Activated naive CD8-positive, alpha-beta T cell treated with anti-CD3 and anti-CD28 coated beads, Interleukin-2, amount 50 U/mL, for 24 hours (primary cell): ENCODE measurements around the gene NUDT7.

Experiments
- ATAC-seq: fragments of 150-1000 bp; cut with Tn5 transposase; one replicate; pipeline ENCODE4 v1.10.0; 2021
- DNase-seq: peaks from one replicate; pipeline ENCODE4 v3.0.0; 2021
- H3K27ac Mint-ChIP-seq: one replicate; pipeline ENCODE4 v1.8.0; 2021; ENCODE audit warnings: mild to moderate bottlenecking, mixed read lengths
- H3K27me3 Mint-ChIP-seq: one replicate; pipeline ENCODE4 v1.8.0; 2021; ENCODE audit warnings: mixed read lengths
- H3K36me3 Mint-ChIP-seq: one replicate; pipeline ENCODE4 v1.8.0; 2021; ENCODE audit warnings: low read depth, mixed read lengths
- H3K4me1 Mint-ChIP-seq: one replicate; pipeline ENCODE4 v1.8.0; 2021; ENCODE audit warnings: mixed read lengths
- H3K4me3 Mint-ChIP-seq: one replicate; pipeline ENCODE4 v1.8.0; 2021; ENCODE audit warnings: mild to moderate bottlenecking, moderate library complexity, mixed read lengths
- H3K9me3 Mint-ChIP-seq: one replicate; pipeline ENCODE4 v1.8.0; 2021; ENCODE audit warnings: mixed read lengths

The NUDT7 gene

DNA sequence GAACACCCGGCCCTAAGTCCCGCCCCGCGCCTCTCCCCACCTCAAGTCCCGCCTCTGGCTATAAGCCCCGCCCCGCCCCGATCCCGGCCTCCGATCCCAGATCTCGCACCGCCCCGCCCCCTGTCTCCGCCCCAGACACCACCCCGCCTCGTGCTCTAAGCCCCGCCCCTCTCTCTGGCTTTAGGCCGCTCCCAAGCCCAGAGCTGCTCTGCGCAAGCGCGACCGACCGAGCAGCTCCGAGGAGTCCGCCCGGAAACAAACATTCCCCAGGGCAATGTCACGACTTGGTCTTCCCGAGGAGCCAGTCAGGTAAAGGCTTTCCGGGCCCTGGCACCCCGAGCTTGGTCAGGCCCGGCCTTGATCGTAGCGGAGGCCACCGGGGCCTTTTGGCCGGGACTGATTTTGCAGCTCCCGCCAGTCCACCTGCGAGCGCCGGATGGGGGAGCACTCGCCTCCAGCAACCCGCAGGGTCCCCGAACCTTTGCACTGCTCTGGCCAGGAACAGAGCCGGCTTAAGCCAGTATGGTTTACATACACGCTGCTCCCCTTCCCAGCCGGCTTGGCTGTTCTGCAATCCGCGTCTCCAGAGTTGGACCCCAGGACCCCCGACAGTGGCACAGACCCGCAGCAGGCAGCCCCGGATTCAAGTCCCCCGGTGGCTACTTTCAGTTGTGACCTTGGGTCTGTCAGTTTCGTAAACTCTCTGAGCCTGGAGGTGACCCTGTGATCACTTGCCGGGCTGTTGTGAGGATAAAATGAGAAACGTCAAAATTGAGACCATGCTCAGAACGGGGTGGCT, at the start of gene NUDT7:
Gene NUDT7, plus strand, starts transcription at position 206 of the 799 bp plus-strand sequence. Its CDS starts 69 bp downstream, at position 275.
- H3K4me1 Mint-ChIP-seq, result peaks cover 11% of the 10 kb centered on the region
- ATAC-seq (peak; percentile 95), DNase-seq (peak; percentile 99)
- peak within 1 kb of the TSS; percentile 73 for H3K27ac Mint-ChIP-seq
- H3K4me3 Mint-ChIP-seq, result peak within 1 kb of the TSS; percentile 81
- peaks cover 4% of the 10 kb centered on the region for H3K9me3 Mint-ChIP-seq
- peaks cover 2% of the 10 kb centered on the region for H3K27me3 Mint-ChIP-seq
- peaks cover 9% of the 10 kb centered on the region for H3K36me3 Mint-ChIP-seq

DNA sequence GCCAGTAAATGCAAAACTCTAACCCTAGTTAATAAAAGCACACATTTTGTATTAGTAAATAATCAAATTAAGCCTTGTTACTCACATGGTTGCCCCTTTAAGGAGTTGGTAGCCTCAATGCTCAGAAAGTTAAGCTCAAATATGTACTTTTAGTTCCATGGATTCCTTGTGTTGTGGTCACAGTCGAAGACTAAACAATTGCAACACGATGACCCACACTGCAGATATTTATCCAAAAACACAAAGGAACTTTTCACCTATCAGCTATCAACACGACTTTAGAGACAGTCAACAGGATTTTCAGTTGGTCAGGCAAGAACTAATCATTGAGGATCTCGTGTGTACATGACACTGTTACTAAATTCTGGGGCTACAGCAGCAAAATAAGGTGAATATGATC, 47.4 kb upstream of the NUDT7 start:
- H3K27me3 Mint-ChIP-seq, result peaks cover 2% of the 10 kb centered on the region
- ATAC-seq (no peak), DNase-seq (no peak)
- H3K36me3 Mint-ChIP-seq, result no peaks in the 10 kb centered on the region
- H3K27ac Mint-ChIP-seq, result no peak overlapping the region
- H3K9me3 Mint-ChIP-seq, result no peaks in the 10 kb centered on the region
- H3K4me1 Mint-ChIP-seq, result no peaks in the 10 kb centered on the region
- H3K4me3 Mint-ChIP-seq, result no peak overlapping the region

DNA sequence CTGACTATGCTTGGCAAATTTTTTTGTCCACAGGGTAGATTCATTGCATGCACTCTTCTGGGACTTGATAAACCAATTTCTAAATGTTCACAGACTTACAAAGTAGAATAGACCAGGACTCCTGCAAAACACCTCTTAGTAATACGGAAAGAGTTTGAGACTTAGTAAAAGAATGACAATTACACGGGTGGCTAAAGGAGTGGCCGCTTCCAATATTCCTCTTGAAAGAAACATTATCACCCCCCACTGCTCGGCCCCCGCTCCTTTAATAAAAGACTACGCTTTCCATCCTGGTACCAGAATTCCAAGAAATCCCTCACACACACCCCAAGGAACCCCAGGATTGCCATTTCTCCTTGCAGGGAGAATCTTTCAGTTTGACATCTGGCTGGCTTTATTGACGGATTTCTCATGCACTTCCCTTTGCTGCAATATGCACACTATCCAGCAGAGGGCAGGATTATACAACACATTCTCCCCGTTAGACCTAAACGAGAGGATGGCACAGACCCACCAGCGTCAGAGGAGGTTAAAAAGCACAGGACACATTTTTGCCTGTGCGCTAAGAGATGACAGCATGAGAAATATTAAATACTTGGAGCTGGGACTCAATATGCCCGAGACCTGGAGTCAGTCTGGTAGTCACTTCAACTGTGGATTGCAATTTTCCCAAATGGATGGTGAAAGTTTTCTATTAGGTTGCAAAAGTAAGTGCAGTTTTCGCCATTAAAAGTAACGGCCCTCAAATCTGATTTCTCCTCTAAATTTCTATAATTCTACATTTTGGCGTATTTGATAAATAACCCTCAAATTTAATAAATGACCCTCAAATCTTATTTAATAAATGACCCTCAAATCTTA, 46.6 kb upstream of the NUDT7 start:
- H3K9me3 Mint-ChIP-seq, result no peaks in the 10 kb centered on the region
- no peak overlapping the region for H3K27ac Mint-ChIP-seq
- H3K4me1 Mint-ChIP-seq, result no peaks in the 10 kb centered on the region
- DNase-seq (peak; percentile 59), ATAC-seq (peak; percentile 63)
- H3K27me3 Mint-ChIP-seq, result peaks cover 2% of the 10 kb centered on the region
- H3K4me3 Mint-ChIP-seq, result no peak overlapping the region
- no peaks in the 10 kb centered on the region for H3K36me3 Mint-ChIP-seq

DNA sequence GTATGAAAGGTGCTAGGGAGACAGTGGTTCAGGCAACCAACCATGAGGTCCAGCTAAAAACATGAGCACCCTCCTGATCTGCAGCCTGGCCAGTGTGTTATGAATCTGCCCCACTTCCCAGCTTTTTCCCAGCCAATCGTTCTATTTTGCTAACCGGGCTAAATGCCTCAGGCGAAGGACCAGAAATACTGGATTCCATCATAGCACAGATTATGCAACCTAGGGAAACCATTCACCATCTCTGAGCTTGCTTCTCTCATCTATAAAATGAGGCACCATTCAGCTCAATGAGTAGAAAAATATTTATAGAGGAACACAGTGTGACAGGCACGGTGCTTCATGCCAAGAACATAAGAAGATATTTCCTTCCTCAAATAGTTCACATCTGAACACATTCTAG, 45.2 kb upstream of the NUDT7 start:
- no peak overlapping the region for H3K4me3 Mint-ChIP-seq
- H3K27ac Mint-ChIP-seq, result no peak overlapping the region
- ATAC-seq (no peak), DNase-seq (no peak)
- H3K4me1 Mint-ChIP-seq, result no peaks in the 10 kb centered on the region
- H3K36me3 Mint-ChIP-seq, result no peaks in the 10 kb centered on the region
- peaks cover 2% of the 10 kb centered on the region for H3K27me3 Mint-ChIP-seq
- no peaks in the 10 kb centered on the region for H3K9me3 Mint-ChIP-seq

DNA sequence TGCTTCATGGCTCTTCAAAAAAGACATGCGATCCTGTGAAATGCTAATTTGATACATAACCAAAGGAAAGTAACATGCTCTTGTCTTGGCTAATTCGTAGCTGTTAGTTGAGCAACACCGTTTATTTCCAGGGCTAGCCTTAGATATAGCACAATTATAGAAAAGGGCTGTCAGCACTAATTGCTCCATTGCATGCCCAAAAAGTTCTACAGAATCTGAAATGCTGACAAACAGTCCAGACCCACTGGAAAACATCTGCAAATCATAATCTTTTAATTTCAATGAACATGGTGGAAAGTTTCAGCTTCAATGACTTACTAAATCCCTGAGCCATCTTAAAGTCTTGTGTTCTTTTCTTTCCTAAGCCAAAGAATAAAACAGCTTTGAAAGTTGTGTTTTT, 42.9 kb upstream of the NUDT7 start:
- DNase-seq (no peak), ATAC-seq (no peak)
- no peaks in the 10 kb centered on the region for H3K4me1 Mint-ChIP-seq
- no peaks in the 10 kb centered on the region for H3K9me3 Mint-ChIP-seq
- H3K27me3 Mint-ChIP-seq, result peaks cover 2% of the 10 kb centered on the region
- no peaks in the 10 kb centered on the region for H3K36me3 Mint-ChIP-seq
- H3K4me3 Mint-ChIP-seq, result no peak overlapping the region
- H3K27ac Mint-ChIP-seq, result no peak overlapping the region

DNA sequence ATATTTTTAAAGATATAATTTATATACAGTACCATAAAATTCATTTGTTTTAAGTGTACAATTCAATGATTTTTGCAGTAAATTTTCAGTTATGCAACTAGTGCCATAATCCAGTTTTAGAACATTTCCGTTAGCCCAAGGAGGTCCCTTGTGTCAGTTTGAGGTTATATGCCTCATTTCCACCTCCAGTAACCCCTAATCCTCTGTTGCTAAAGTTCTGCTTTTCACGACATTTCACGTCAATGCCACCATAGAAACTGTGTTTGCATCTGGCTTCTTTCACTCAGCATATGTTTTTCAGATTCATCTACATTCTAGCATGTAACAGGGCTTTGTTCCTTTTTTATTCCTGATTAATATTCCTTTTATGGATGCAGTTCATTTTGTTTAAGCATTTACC, 42.4 kb upstream of the NUDT7 start:
- H3K4me1 Mint-ChIP-seq, result no peaks in the 10 kb centered on the region
- no peaks in the 10 kb centered on the region for H3K9me3 Mint-ChIP-seq
- H3K27me3 Mint-ChIP-seq, result peaks cover 2% of the 10 kb centered on the region
- H3K4me3 Mint-ChIP-seq, result no peak overlapping the region
- DNase-seq, result no peak
- no peaks in the 10 kb centered on the region for H3K36me3 Mint-ChIP-seq
- no peak for ATAC-seq
- no peak overlapping the region for H3K27ac Mint-ChIP-seq

DNA sequence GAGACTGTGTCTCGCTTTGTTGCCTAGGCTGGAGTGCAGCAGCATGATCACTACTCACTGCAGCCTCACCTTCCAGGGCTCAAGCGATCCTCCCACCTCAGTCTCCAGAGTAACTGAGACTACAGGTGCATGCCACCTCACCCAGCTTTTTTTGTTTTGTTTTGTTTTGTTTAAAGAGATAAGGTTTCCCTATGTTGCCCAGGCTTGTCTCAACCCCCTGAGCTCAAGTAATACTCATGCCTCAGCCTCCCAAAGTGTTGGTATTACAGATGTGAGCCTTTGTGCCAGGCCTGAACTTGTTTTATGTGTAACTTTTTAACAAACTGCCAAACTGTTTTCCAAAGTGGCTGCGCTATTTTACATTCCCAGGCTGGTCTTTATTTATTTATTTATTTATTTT, 41.8 kb upstream of the NUDT7 start:
- Mint-ChIP-seq H3K27ac (no peak overlapping the region), H3K36me3 (no peaks in the 10 kb centered on the region), H3K4me3 (no peak overlapping the region), H3K27me3 (peaks cover 2% of the 10 kb centered on the region), H3K9me3 (no peaks in the 10 kb centered on the region), H3K4me1 (no peaks in the 10 kb centered on the region)
- ATAC-seq (no peak), DNase-seq (no peak)

DNA sequence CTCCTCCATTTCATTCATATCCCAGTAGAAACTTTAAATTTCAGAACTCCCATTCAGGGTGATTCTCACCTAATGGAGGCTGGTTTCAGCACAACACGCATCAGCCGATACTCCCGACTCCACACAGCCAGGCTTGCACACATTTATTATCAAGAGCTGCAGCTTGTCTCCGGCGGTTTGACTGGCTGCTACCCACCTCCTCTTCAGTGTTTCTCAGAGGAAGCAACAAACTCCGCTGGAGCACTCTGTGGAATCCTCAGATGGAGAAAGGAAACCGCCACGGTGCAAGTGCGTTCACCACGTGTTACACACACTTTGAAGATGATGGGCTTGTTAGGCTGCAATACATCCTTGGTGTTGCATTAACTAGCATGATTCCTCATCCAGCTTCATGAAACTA, 39.7 kb upstream of the NUDT7 start:
- DNase-seq (no peak), ATAC-seq (no peak)
- H3K4me1 Mint-ChIP-seq, result no peaks in the 10 kb centered on the region
- no peak overlapping the region for H3K27ac Mint-ChIP-seq
- H3K9me3 Mint-ChIP-seq, result no peaks in the 10 kb centered on the region
- no peaks in the 10 kb centered on the region for H3K27me3 Mint-ChIP-seq
- no peaks in the 10 kb centered on the region for H3K36me3 Mint-ChIP-seq
- H3K4me3 Mint-ChIP-seq, result no peak overlapping the region

DNA sequence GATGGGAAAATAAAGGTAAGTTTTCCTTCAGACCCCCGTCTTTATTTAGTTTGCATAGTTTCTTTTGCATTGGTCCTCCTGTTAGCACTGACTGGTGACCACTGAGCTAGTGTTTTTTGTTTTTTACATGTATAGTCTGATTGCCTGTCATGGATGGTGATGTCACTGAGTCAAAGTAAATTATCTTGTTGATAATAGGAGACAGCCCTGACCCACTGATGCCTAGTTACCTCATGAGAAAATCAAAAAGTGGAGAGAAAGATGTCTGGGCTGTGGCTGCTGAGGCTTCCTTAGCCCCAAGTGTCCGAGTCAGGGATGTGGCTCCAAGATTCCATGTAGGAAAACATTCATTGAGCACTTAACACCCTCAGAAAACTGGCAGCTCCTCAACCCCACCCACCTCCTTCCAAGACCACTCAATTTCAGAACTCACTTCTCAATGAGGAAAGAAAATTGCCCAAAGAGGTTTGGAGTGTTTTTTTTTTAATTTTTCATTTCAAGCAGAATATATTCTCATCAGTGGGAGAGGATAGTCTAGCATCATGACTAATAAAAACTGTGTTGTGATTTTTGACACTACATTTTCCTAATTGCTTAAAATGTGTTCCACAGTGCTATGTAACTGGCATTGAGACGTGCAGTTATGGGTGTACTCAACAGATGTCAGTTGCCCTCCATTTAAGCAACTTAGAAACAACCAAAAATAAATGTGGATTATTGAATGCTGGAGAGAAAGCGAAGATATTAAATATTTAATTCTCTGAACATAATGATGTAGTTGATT, 38.7 kb upstream of the NUDT7 start:
- ATAC-seq, result no peak
- Mint-ChIP-seq H3K27me3 (no peaks in the 10 kb centered on the region), H3K27ac (no peak overlapping the region)

DNA sequence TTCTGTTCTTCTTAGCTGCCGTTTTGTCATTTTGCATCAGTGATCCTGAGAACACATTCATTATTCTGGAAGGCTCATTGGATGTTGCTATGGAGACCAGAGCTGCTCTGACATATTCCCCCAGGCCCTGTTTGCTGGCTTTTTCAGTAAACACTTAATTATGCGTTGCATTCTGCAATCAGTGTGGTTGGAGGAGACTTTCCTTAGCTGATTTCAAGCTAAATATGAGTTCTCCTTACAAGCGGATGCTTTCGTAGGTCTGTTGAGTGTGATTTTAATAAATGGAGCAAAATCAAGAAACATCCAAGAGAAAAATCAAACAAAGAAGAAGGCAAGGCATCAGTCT, 38.2 kb upstream of the NUDT7 start:
- no peak for DNase-seq
- Mint-ChIP-seq H3K4me1 (no peaks in the 10 kb centered on the region), H3K27ac (no peak overlapping the region), H3K27me3 (no peaks in the 10 kb centered on the region), H3K36me3 (no peaks in the 10 kb centered on the region), H3K9me3 (no peaks in the 10 kb centered on the region), H3K4me3 (no peak overlapping the region)
- ATAC-seq, result no peak

More for the DNA sequence above, 38.7 kb upstream of the NUDT7 start:
- Mint-ChIP-seq H3K36me3 (no peaks in the 10 kb centered on the region), H3K4me3 (no peak overlapping the region), H3K9me3 (no peaks in the 10 kb centered on the region), H3K4me1 (no peaks in the 10 kb centered on the region)
- no peak for DNase-seq

DNA sequence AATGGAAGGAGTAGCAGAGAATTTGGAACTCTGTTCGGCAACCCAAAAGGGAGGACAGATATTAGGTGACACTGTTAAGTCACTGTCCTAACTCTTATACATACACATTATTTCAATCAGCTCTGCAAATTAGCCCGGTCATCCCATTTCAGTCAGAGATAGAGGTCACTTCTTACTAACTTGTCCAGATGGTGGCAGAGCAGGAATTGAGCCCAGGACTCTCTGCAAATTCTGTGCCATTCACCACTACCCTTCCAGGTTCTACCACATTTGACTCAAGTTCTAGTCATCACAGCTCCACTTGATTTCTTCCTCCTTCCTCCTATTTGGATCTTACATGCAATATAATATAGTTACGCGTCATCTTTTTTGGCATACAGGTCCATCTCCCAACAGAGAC, 35.9 kb upstream of the NUDT7 start:
- peaks cover 4% of the 10 kb centered on the region for H3K27me3 Mint-ChIP-seq
- H3K4me3 Mint-ChIP-seq, result no peak overlapping the region
- H3K4me1 Mint-ChIP-seq, result no peaks in the 10 kb centered on the region
- H3K9me3 Mint-ChIP-seq, result no peaks in the 10 kb centered on the region
- H3K27ac Mint-ChIP-seq, result no peak overlapping the region
- DNase-seq (no peak), ATAC-seq (no peak)
- H3K36me3 Mint-ChIP-seq, result no peaks in the 10 kb centered on the region

DNA sequence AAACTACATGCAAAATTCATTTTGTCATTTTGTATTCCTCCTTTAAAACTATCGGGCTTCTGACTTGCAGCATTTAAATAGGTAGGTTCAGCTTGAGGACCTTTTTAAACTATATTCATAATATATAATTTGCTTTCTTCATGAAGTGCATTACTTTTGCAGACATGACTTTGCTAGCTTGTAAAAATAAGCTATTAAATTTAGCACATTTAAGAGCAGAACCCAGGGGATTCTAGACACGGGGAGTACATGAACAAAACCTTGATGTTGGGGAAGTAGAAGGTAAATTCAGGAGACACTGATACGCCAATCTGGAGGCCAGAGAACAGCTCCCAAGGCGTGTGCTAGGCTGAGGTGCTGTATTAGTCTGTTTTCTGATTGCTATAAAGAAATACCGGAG, 32.3 kb upstream of the NUDT7 start:
- no peak for DNase-seq
- Mint-ChIP-seq H3K27me3 (peaks cover 9% of the 10 kb centered on the region), H3K27ac (no peak overlapping the region), H3K4me3 (no peak overlapping the region), H3K36me3 (no peaks in the 10 kb centered on the region), H3K9me3 (no peaks in the 10 kb centered on the region), H3K4me1 (no peaks in the 10 kb centered on the region)
- no peak for ATAC-seq

DNA sequence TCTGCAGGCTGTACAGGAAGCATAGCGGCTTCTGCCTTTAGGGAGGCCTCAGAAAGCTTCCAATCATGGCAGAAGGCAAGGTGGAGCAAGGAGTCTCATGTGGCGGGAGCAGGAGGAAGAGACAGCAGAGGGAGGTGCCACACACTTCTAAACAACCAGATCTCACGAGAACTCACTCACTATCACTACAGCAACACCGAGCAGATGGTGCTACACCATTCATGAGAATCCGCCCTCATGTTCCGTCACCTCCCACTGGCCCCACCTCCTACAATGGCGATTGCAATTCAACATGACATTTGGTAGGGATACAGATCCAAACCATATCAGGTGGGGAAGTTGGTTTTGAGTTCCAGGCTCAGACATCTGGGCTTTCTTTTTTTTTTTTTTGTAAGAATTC, 31.9 kb upstream of the NUDT7 start:
- ATAC-seq (no peak), DNase-seq (no peak)
- Mint-ChIP-seq H3K4me1 (no peaks in the 10 kb centered on the region), H3K9me3 (no peaks in the 10 kb centered on the region), H3K27me3 (peaks cover 9% of the 10 kb centered on the region), H3K4me3 (no peak overlapping the region), H3K36me3 (no peaks in the 10 kb centered on the region), H3K27ac (no peak overlapping the region)

DNA sequence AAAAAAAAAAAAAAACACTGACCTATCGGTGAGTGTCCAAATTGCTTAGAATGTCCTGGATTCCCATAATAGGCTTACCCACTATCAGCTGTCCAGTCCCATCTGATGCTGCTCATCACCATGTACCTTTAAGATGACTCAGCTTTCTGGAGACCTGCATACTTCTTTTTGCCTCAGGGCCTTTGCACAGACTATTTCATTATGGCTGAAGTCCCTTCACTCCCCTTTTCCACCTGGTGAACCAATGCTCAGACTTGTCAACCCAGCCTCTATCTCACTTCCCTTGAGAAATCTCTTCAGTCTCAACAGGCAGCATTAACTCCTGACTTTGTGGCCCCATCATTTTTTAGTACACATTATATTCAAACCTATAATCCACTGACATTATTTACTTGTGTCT, 29.7 kb upstream of the NUDT7 start:
- Mint-ChIP-seq H3K36me3 (no peaks in the 10 kb centered on the region), H3K4me3 (no peak overlapping the region), H3K27me3 (peaks cover 9% of the 10 kb centered on the region), H3K9me3 (no peaks in the 10 kb centered on the region), H3K4me1 (no peaks in the 10 kb centered on the region), H3K27ac (no peak overlapping the region)
- no peak for DNase-seq
- no peak for ATAC-seq

DNA sequence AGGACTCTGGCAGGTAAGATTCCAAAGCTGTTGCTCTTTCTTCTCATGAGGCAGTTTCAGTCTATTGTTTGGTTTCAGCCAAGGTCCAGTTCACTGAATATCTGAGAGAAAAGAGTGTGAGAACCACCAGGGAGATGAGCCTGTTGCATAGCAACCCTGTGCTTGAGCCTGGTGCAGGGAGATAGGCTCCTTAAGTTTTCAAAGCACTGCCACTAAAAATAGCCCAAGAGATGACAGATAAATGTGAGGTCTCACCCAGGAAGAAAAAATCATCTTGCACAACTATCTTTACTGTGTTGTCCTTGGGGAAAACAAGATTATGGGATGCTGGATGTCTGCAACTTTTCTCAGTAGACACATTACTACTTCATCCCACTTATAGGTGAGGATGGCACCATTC, 26.2 kb upstream of the NUDT7 start:
- DNase-seq (no peak), ATAC-seq (no peak)
- no peaks in the 10 kb centered on the region for H3K4me1 Mint-ChIP-seq
- H3K36me3 Mint-ChIP-seq, result no peaks in the 10 kb centered on the region
- H3K9me3 Mint-ChIP-seq, result no peaks in the 10 kb centered on the region
- H3K4me3 Mint-ChIP-seq, result no peak overlapping the region
- H3K27ac Mint-ChIP-seq, result no peak overlapping the region
- peaks cover 6% of the 10 kb centered on the region for H3K27me3 Mint-ChIP-seq
